Neural cell (in vitro differentiated cells): ENCODE measurements around the gene RIMKLB. TPM values are rescaled to one million over a fixed set of nuclear protein-coding genes. Genes with fewer than 3 reads are reported as not detected.

Experiments
- H2AFZ ChIP-seq: fragments of 200-600, 300-800 bp; sonication (generic), shearing (Covaris generic); 2 replicates; pipeline ENCODE4 v1.6.0; 2014; ENCODE audit warnings: low read depth, mild to moderate bottlenecking, antibody characterized with exemption, low read length, moderate library complexity
- H3F3A ChIP-seq: fragments of 200-600 bp; shearing (Covaris generic); 2 replicates; pipeline ENCODE4 v1.6.1; 2016; ENCODE audit warnings: mild to moderate bottlenecking, moderate library complexity, mixed read lengths, antibody characterized with exemption, low read length; ENCODE audit not compliant: insufficient read depth, poor library complexity, severe bottlenecking
- H3K27ac ChIP-seq: fragments of 200-600, 300-800 bp; sonication (generic), shearing (Covaris generic); 2 replicates; pipeline ENCODE4 v1.5.1; 2014; ENCODE audit warnings: mild to moderate bottlenecking, low read length, moderate library complexity
- H3K27me3 ChIP-seq: fragments of 300-800, 200-600 bp; sonication (generic), shearing (Covaris generic); 2 replicates; pipeline ENCODE4 v1.6.0; 2014; ENCODE audit warnings: mild to moderate bottlenecking, low read depth, low read length, moderate library complexity; ENCODE audit not compliant: insufficient read depth
- H3K36me3 ChIP-seq: fragments of 300-800, 200-600 bp; sonication (generic), shearing (Covaris generic); 2 replicates; pipeline ENCODE4 v1.5.1; 2014; ENCODE audit warnings: mild to moderate bottlenecking, antibody characterized with exemption, low read length, moderate library complexity; ENCODE audit not compliant: insufficient read depth
- H3K4me2 ChIP-seq: fragments of 300-800, 200-600 bp; sonication (generic), shearing (Covaris generic); 2 replicates; pipeline ENCODE4 v1.6.0; 2014; ENCODE audit warnings: mild to moderate bottlenecking, low read length
- H3K4me3 ChIP-seq: fragments of 300-800, 200-600 bp; sonication (generic), shearing (Covaris generic); 2 replicates; pipeline ENCODE4 v1.5.1; 2014; ENCODE audit warnings: mild to moderate bottlenecking, low read length, moderate library complexity
- H3K79me2 ChIP-seq: fragments of 200-600 bp; shearing (Covaris generic); replicated peaks from 2 replicates; pipeline ENCODE4 v1.6.0; 2014; ENCODE audit warnings: mild to moderate bottlenecking, low read length, moderate library complexity; ENCODE audit not compliant: insufficient read depth
- H3K9ac ChIP-seq: fragments of 300-800, 200-600 bp; sonication (generic), shearing (Covaris generic); 2 replicates; pipeline ENCODE4 v1.6.1; 2016; ENCODE audit warnings: mild to moderate bottlenecking, low read length, mixed read lengths
- H3K9me2 ChIP-seq: fragments of 200-600 bp; shearing (Covaris generic); 2 replicates; pipeline ENCODE4 v1.6.1; 2016; ENCODE audit warnings: mild to moderate bottlenecking, low read length, mixed read lengths; ENCODE audit not compliant: insufficient read depth
- H3K9me3 ChIP-seq: fragments of 200-600, 300-800 bp; sonication (generic), shearing (Covaris generic); 2 replicates; pipeline ENCODE4 v1.6.1; 2016; ENCODE audit warnings: mild to moderate bottlenecking, mixed run types, low read length, moderate library complexity, mixed read lengths
- H4K20me1 ChIP-seq: fragments of 200-600 bp; shearing (Covaris generic); 2 replicates; pipeline ENCODE4 v1.6.1; 2016; ENCODE audit warnings: mild to moderate bottlenecking, mixed run types; ENCODE audit not compliant: insufficient read depth
- EP300 ChIP-seq: fragments of 450-650 bp; conservative IDR thresholded peaks from 2 replicates; pipeline ENCODE4 v1.6.1; 2014; ENCODE audit warnings: antibody characterized with exemption, mild to moderate bottlenecking, moderate library complexity; ENCODE audit not compliant: poor library complexity, severe bottlenecking
- EZH2 ChIP-seq: fragments of 200-600, 300-800 bp; shearing (Covaris generic), sonication (generic); IDR thresholded peaks from 2 replicates; pipeline ENCODE4 v1.6.1; 2014; ENCODE audit warnings: antibody characterized with exemption, low read length, borderline replicate concordance, mild to moderate bottlenecking; ENCODE audit not compliant: insufficient read depth, poor library complexity, severe bottlenecking
- MXI1 ChIP-seq: fragments of 450-650 bp; conservative IDR thresholded peaks from 2 replicates; pipeline ENCODE4 v1.6.1; 2014; ENCODE audit warnings: antibody characterized with exemption, mild to moderate bottlenecking; ENCODE audit not compliant: poor library complexity, severe bottlenecking
- POLR2AphosphoS5 ChIP-seq: IDR thresholded peaks from 2 replicates; pipeline ENCODE4 v1.6.1; 2012
- RAD21 ChIP-seq: fragments of 450-650 bp; conservative IDR thresholded peaks from 2 replicates; pipeline ENCODE4 v1.6.1; 2014; ENCODE audit warnings: antibody characterized with exemption, mild to moderate bottlenecking, moderate library complexity
- SMC3 ChIP-seq: fragments of 450-650 bp; conservative IDR thresholded peaks from 2 replicates; pipeline ENCODE4 v1.6.1; 2014; ENCODE audit warnings: antibody characterized with exemption, mild to moderate bottlenecking, moderate library complexity; ENCODE audit not compliant: poor library complexity
- TAF1 ChIP-seq: IDR thresholded peaks from 2 replicates; pipeline ENCODE4 v1.6.1; 2012; ENCODE audit warnings: low read depth
- polyA plus RNA-seq: library from polyadenylated mRNA; depleted of rRNA; stranded (reverse); fragments of >200 nt; gene quantifications from 2 replicates; pipeline ENCODE4 v1.2.3, GENCODE V29; 2014
- TF ChIP-seq, protein P1 (sequence below): fragments of 450-650 bp; IDR thresholded peaks from 2 replicates; pipeline ENCODE4 v1.5.1; 2014; ENCODE audit warnings: antibody characterized with exemption, mild to moderate bottlenecking, moderate library complexity; ENCODE audit not compliant: poor library complexity, severe bottlenecking
- TF ChIP-seq, protein P2 (sequence below): IDR thresholded peaks from 2 replicates; pipeline ENCODE4 v1.6.1; 2012; ENCODE audit warnings: borderline replicate concordance

The RIMKLB gene
- polyA plus RNA-seq, 1 donor from 2014 or later, result 393 TPM

- H3F3A ChIP-seq, result no peaks in the 10 kb centered on the region
- H3K9ac ChIP-seq, result no peak overlapping the region
- H4K20me1 ChIP-seq, result no peaks in the 10 kb centered on the region
- H3K4me2 ChIP-seq, result no peak overlapping the region
- no peak overlapping the region for H3K27ac ChIP-seq
- no peaks in the 10 kb centered on the region for H3K9me2 ChIP-seq
- no peaks in the 10 kb centered on the region for H3K9me3 ChIP-seq
- TF ChIP-seq EP300 (no peak), MXI1 (no peak), TAF1 (no peak), RAD21 (no peak)
- TF ChIP-seq, protein P1, sequence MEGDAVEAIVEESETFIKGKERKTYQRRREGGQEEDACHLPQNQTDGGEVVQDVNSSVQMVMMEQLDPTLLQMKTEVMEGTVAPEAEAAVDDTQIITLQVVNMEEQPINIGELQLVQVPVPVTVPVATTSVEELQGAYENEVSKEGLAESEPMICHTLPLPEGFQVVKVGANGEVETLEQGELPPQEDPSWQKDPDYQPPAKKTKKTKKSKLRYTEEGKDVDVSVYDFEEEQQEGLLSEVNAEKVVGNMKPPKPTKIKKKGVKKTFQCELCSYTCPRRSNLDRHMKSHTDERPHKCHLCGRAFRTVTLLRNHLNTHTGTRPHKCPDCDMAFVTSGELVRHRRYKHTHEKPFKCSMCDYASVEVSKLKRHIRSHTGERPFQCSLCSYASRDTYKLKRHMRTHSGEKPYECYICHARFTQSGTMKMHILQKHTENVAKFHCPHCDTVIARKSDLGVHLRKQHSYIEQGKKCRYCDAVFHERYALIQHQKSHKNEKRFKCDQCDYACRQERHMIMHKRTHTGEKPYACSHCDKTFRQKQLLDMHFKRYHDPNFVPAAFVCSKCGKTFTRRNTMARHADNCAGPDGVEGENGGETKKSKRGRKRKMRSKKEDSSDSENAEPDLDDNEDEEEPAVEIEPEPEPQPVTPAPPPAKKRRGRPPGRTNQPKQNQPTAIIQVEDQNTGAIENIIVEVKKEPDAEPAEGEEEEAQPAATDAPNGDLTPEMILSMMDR, result no peak
- H3K4me3 ChIP-seq, result no peak overlapping the region
- H3K27me3 ChIP-seq, result no peaks in the 10 kb centered on the region
- H3K79me2 ChIP-seq, result no peaks in the 10 kb centered on the region
- no peak overlapping the region for H2AFZ ChIP-seq
- H3K36me3 ChIP-seq, result no peaks in the 10 kb centered on the region
These were observed 19.1 kb upstream of the RIMKLB start for GRCh38 chr12:8678661-8679111.

- H3K79me2 ChIP-seq, result no peaks in the 10 kb centered on the region
- no peaks in the 10 kb centered on the region for H3K9me3 ChIP-seq
- H3K4me2 ChIP-seq, result no peak overlapping the region
- H3K27me3 ChIP-seq, result no peaks in the 10 kb centered on the region
- no peaks in the 10 kb centered on the region for H3K36me3 ChIP-seq
- TF ChIP-seq, protein P2, sequence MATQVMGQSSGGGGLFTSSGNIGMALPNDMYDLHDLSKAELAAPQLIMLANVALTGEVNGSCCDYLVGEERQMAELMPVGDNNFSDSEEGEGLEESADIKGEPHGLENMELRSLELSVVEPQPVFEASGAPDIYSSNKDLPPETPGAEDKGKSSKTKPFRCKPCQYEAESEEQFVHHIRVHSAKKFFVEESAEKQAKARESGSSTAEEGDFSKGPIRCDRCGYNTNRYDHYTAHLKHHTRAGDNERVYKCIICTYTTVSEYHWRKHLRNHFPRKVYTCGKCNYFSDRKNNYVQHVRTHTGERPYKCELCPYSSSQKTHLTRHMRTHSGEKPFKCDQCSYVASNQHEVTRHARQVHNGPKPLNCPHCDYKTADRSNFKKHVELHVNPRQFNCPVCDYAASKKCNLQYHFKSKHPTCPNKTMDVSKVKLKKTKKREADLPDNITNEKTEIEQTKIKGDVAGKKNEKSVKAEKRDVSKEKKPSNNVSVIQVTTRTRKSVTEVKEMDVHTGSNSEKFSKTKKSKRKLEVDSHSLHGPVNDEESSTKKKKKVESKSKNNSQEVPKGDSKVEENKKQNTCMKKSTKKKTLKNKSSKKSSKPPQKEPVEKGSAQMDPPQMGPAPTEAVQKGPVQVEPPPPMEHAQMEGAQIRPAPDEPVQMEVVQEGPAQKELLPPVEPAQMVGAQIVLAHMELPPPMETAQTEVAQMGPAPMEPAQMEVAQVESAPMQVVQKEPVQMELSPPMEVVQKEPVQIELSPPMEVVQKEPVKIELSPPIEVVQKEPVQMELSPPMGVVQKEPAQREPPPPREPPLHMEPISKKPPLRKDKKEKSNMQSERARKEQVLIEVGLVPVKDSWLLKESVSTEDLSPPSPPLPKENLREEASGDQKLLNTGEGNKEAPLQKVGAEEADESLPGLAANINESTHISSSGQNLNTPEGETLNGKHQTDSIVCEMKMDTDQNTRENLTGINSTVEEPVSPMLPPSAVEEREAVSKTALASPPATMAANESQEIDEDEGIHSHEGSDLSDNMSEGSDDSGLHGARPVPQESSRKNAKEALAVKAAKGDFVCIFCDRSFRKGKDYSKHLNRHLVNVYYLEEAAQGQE, result no peak
- TF ChIP-seq POLR2AphosphoS5 (no peak), TAF1 (no peak), MXI1 (no peak), RAD21 (peak; percentile 22), SMC3 (no peak), EZH2 (no peak), EP300 (no peak)
- TF ChIP-seq, protein P1, result peak; percentile 25
- H3K27ac ChIP-seq, result no peak overlapping the region
- no peaks in the 10 kb centered on the region for H4K20me1 ChIP-seq
- H3K4me3 ChIP-seq, result no peak overlapping the region
- no peaks in the 10 kb centered on the region for H3F3A ChIP-seq
- no peak overlapping the region for H2AFZ ChIP-seq
- no peak overlapping the region for H3K9ac ChIP-seq
- H3K9me2 ChIP-seq, result no peaks in the 10 kb centered on the region
These were observed 17.3 kb upstream of the RIMKLB start for GRCh38 chr12:8680533-8680932.
